ENCODE results near the gene FES.

GRCh38 chr15:90871716-90872485 is 12.4 kb upstream of the FES start:
- TF ChIP-seq USF1 (IDR thresholded peaks at IDR 0.05; ENCODE audit: borderline replicate concordance, low read depth) (no peak), SMC3 (IDR thresholded peaks at IDR 0.05; ENCODE audit: low read depth, low read length) (no peak), CTCF (IDR thresholded peaks at IDR 0.05) (no peak), EZH2phosphoT487 (IDR thresholded peaks at IDR 0.05; ENCODE audit: borderline replicate concordance, low read depth) (no peak), USF2 (IDR thresholded peaks at IDR 0.05; ENCODE audit: borderline replicate concordance, low read depth, low read length) (no peak), POLR2AphosphoS5 (IDR thresholded peaks at IDR 0.05; ENCODE audit: low read depth, low read length) (no peak)
